A549 (cell line): ENCODE data around the gene ARHGEF7.

ENCODE experiments used
- POLR2A ChIP-seq: IDR thresholded peaks from 2 replicates; pipeline ENCODE4 v1.6.1; 2012; ENCODE audit warnings: mild to moderate bottlenecking, low read length
- TF ChIP-seq, protein P1 (sequence below): fragments of >200 bp; sonication (Bioruptor Twin); formaldehyde crosslinking; IDR thresholded peaks from 3 replicates; pipeline ENCODE4 v1.5.1; 2016

- TF ChIP-seq, protein P1, sequence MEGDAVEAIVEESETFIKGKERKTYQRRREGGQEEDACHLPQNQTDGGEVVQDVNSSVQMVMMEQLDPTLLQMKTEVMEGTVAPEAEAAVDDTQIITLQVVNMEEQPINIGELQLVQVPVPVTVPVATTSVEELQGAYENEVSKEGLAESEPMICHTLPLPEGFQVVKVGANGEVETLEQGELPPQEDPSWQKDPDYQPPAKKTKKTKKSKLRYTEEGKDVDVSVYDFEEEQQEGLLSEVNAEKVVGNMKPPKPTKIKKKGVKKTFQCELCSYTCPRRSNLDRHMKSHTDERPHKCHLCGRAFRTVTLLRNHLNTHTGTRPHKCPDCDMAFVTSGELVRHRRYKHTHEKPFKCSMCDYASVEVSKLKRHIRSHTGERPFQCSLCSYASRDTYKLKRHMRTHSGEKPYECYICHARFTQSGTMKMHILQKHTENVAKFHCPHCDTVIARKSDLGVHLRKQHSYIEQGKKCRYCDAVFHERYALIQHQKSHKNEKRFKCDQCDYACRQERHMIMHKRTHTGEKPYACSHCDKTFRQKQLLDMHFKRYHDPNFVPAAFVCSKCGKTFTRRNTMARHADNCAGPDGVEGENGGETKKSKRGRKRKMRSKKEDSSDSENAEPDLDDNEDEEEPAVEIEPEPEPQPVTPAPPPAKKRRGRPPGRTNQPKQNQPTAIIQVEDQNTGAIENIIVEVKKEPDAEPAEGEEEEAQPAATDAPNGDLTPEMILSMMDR, result no peak
- TF ChIP-seq POLR2A, result no peak
Observed at GRCh38 chr13:111256946-111257345, 141.8 kb downstream of the ARHGEF7 start.
